Fibroblast of lung (primary cell): ENCODE measurements around the gene THRB. TPM values are rescaled to one million over a fixed set of nuclear protein-coding genes. Genes with fewer than 3 reads are reported as not detected.

Source experiments
- DNase-seq, 2 donors: peaks; one replicate each; pipeline versions ENCODE4 v3.0.0 to v3.0.0-alpha.2; 2010; ENCODE audit warnings: low read depth in 2 of 2
- H2AFZ ChIP-seq: 2 replicates; pipeline ENCODE4 v1.5.1; 2012; ENCODE audit warnings: low read length, control low read depth, inconsistent platforms
- H3K27ac ChIP-seq: 2 replicates; pipeline ENCODE4 v1.5.1; 2011; ENCODE audit warnings: low read length, control low read depth; ENCODE audit not compliant: insufficient read depth
- H3K27me3 ChIP-seq: 2 replicates; pipeline ENCODE4 v1.5.1; 2011; ENCODE audit warnings: mild to moderate bottlenecking, low read length; ENCODE audit not compliant: control insufficient read depth, insufficient read depth
- H3K36me3 ChIP-seq: 2 replicates; pipeline ENCODE4 v1.5.1; 2011; ENCODE audit warnings: low read length; ENCODE audit not compliant: control insufficient read depth, insufficient read depth
- H3K4me1 ChIP-seq: 2 replicates; pipeline ENCODE4 v1.5.1; 2011; ENCODE audit warnings: low read length; ENCODE audit not compliant: control insufficient read depth, insufficient read depth; ENCODE audit errors: extremely low read depth
- H3K4me2 ChIP-seq: 2 replicates; pipeline ENCODE4 v1.5.1; 2011; ENCODE audit warnings: low read length, control low read depth; ENCODE audit not compliant: insufficient read depth; ENCODE audit errors: extremely low read depth
- H3K4me3 ChIP-seq, 4 experiments: fragments of 200-600 bp in 1 of 4; sonication (generic) in 1 of 4; replicated peaks in 1 of 4; 2 replicates each; pipeline ENCODE4 v1.5.1; 2011 to 2016; ENCODE audit warnings: low read length in 4 of 4, low read depth in 3 of 4, mild to moderate bottlenecking in 3 of 4, control low read depth in 2 of 4, inconsistent platforms in 1 of 4, mixed read lengths in 1 of 4; ENCODE audit not compliant: insufficient read depth in 1 of 4; ENCODE audit errors: control extremely low read depth in 1 of 4
- H3K79me2 ChIP-seq: 2 replicates; pipeline ENCODE4 v1.5.1; 2012; ENCODE audit warnings: mild to moderate bottlenecking, low read length, inconsistent platforms; ENCODE audit not compliant: control insufficient read depth, insufficient read depth
- H3K9ac ChIP-seq: 2 replicates; pipeline ENCODE4 v1.5.1; 2011; ENCODE audit warnings: mild to moderate bottlenecking, low read length, control low read depth; ENCODE audit not compliant: insufficient read depth
- H3K9me3 ChIP-seq: 2 replicates; pipeline ENCODE4 v1.5.1; 2012; ENCODE audit warnings: low read depth, low read length; ENCODE audit not compliant: control insufficient read depth, insufficient read depth
- H4K20me1 ChIP-seq: 2 replicates; pipeline ENCODE4 v1.5.1; 2011; ENCODE audit warnings: low read length; ENCODE audit not compliant: control insufficient read depth, insufficient read depth; ENCODE audit errors: extremely low read depth
- CTCF ChIP-seq, 2 donors: IDR thresholded peaks in 1 of 2; conservative IDR thresholded peaks in 1 of 2; 1 replicate in 1 of 2; 2 replicates in 1 of 2; pipeline ENCODE4 v1.5.1; 2011 to 2012; ENCODE audit warnings: low read length in 2 of 2, control low read depth in 1 of 2, inconsistent platforms in 1 of 2, low read depth in 1 of 2, mild to moderate bottlenecking in 1 of 2
- EZH2 ChIP-seq: IDR thresholded peaks from 2 replicates; pipeline ENCODE4 v1.5.1; 2012; ENCODE audit warnings: low read length, control low read depth, mild to moderate bottlenecking; ENCODE audit errors: missing control alignments
- polyA plus RNA-seq, 2 donors: library from polyadenylated mRNA; depleted of rRNA in 1 of 2; stranded (reverse) in 1 of 2; unstranded in 1 of 2; fragments of >200 nt; gene quantifications; 2 replicates each; pipeline ENCODE4 v1.2.1, GENCODE V29; 2011 to 2012; ENCODE audit warnings: missing spikeins in 1 of 2
- total RNA-seq: library from RNA; depleted of rRNA; stranded (reverse); fragments of >200 nt; gene quantifications from 2 replicates; pipeline ENCODE4 v1.2.1, GENCODE V29; 2014

The THRB gene
- total and polyA plus RNA-seq, 2 donors (not counting 1 experiment from before 2014, with no cell fraction given): 4.2 to 7.4 TPM

GRCh38 chr3:24370352-24371090, 124.1 kb downstream of the THRB start:
- TF ChIP-seq CTCF (conservative IDR thresholded peaks at IDR 0.05 in 1 of 2, IDR thresholded peaks at IDR 0.05 in 1 of 2; ENCODE audit: low read depth in 1 of 2, low read length in 2 of 2) (no peak), EZH2 (no peak)
- H3K9me3 ChIP-seq: no peaks in the 10 kb centered on the region
- H3K4me3 ChIP-seq: no peak overlapping the region
- H3K27ac ChIP-seq: no peak overlapping the region
- H3K4me2 ChIP-seq: no peak overlapping the region
- no peaks in the 10 kb centered on the region for H4K20me1 ChIP-seq
- H3K9ac ChIP-seq: no peak overlapping the region
- no peaks in the 10 kb centered on the region for H3K27me3 ChIP-seq
- DNase-seq: no peak
- no peak overlapping the region for H2AFZ ChIP-seq
- no peaks in the 10 kb centered on the region for H3K36me3 ChIP-seq
- no peaks in the 10 kb centered on the region for H3K4me1 ChIP-seq
- no peaks in the 10 kb centered on the region for H3K79me2 ChIP-seq

- Histone ChIP-seq H3K36me3 (no peaks in the 10 kb centered on the region), H3K9me3 (no peaks in the 10 kb centered on the region), H3K79me2 (no peaks in the 10 kb centered on the region), H2AFZ (no peak overlapping the region), H3K4me1 (no peaks in the 10 kb centered on the region), H3K4me2 (no peak overlapping the region), H3K4me3 (no peak overlapping the region), H3K9ac (no peak overlapping the region), H4K20me1 (no peaks in the 10 kb centered on the region), H3K27me3 (no peaks in the 10 kb centered on the region), H3K27ac (no peak overlapping the region)
- TF ChIP-seq CTCF (conservative IDR thresholded peaks at IDR 0.05 in 1 of 2, IDR thresholded peaks at IDR 0.05 in 1 of 2; ENCODE audit: low read depth in 1 of 2, low read length in 2 of 2): no peak
- no peak for TF ChIP-seq EZH2
- DNase-seq: no peak
Observed at GRCh38 chr3:24368605-24369004, 126.0 kb downstream of the THRB start.

GRCh38 chr3:24367664-24368264, 126.9 kb downstream of the THRB start:
- Histone ChIP-seq H3K4me1 (no peaks in the 10 kb centered on the region), H3K4me2 (no peak overlapping the region), H3K79me2 (no peaks in the 10 kb centered on the region), H2AFZ (no peak overlapping the region), H3K9me3 (no peaks in the 10 kb centered on the region), H3K9ac (no peak overlapping the region), H3K27ac (no peak overlapping the region), H3K4me3 (no peak overlapping the region), H4K20me1 (no peaks in the 10 kb centered on the region), H3K36me3 (no peaks in the 10 kb centered on the region), H3K27me3 (no peaks in the 10 kb centered on the region)
- no peak for TF ChIP-seq EZH2
- TF ChIP-seq CTCF (conservative IDR thresholded peaks at IDR 0.05 in 1 of 2, IDR thresholded peaks at IDR 0.05 in 1 of 2; ENCODE audit: low read depth in 1 of 2, low read length in 2 of 2): no peak
- no peak for DNase-seq
